Astrocyte of the spinal cord (primary cell): ENCODE measurements around the gene SMIM36.
"Not testable (repeated sequence)": the region's sequence is repeated elsewhere in the genome, so short reads cannot be mapped to it uniquely, and the experiment has no call there.

Experiments
- DNase-seq: peaks from one replicate; pipeline ENCODE4 v3.0.0; 2011; ENCODE audit warnings: low read depth, low spot score
- H3K4me3 ChIP-seq: 2 replicates; pipeline ENCODE4 v1.5.1; 2011; ENCODE audit warnings: low read depth, mild to moderate bottlenecking, low read length, moderate library complexity
- in situ Hi-C: cut with HindIII; loops from 2 replicates; pipeline ENCODE4 v1.10.0; 2017; ENCODE audit warnings: low sequenced_read_pairs
- TF ChIP-seq, protein P1 (sequence below): IDR thresholded peaks from 2 replicates; pipeline ENCODE4 v1.5.1; 2012; ENCODE audit warnings: low read depth, mild to moderate bottlenecking, low read length, inconsistent platforms

Gene SMIM36

DNA sequence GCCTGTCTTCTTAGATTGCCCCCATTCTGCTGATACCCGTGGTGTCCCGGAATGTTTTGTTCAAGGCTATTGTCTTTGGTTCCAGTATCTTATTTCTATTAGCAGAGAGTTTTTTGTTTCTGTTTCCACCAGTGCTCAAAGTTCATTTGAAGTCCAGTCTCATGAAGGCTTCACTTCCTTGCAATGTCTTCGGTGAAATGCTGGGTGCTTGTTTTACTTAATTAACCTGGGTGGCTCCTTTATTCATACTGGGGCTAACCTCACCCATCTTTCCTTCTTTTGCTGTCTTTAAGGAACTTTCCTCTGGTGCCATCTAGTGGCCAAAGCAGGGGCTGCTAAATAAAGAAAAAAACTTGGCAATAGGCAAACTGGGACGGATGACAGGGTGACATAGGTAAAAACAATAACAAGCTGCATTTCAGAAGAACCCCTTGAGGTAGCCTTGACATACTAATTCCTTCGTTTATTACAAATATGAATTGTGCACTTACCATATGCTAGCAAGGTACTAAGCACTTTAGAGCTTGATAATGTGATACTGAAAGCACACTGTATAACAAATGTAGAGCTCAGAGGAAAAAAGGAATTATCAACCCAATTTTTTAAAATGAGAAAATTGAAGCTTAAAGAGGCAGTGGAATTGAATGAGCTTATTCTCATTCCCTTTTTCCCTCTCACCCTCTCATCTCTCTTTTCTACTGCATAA is 2.8 kb upstream of the SMIM36 start:
- TF ChIP-seq, protein P1, sequence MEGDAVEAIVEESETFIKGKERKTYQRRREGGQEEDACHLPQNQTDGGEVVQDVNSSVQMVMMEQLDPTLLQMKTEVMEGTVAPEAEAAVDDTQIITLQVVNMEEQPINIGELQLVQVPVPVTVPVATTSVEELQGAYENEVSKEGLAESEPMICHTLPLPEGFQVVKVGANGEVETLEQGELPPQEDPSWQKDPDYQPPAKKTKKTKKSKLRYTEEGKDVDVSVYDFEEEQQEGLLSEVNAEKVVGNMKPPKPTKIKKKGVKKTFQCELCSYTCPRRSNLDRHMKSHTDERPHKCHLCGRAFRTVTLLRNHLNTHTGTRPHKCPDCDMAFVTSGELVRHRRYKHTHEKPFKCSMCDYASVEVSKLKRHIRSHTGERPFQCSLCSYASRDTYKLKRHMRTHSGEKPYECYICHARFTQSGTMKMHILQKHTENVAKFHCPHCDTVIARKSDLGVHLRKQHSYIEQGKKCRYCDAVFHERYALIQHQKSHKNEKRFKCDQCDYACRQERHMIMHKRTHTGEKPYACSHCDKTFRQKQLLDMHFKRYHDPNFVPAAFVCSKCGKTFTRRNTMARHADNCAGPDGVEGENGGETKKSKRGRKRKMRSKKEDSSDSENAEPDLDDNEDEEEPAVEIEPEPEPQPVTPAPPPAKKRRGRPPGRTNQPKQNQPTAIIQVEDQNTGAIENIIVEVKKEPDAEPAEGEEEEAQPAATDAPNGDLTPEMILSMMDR, result peak; percentile 90
- no peak overlapping the region for H3K4me3 ChIP-seq
- DNase-seq, result peak; percentile 75
- in situ Hi-C loops, result no loop called here

- in situ Hi-C loops, H3K4me3 ChIP-seq, DNase-seq: not testable (repeated sequence)
These were observed 3.6 kb downstream of the SMIM36 start for GRCh38 chr17:55507669-55508068.

DNA sequence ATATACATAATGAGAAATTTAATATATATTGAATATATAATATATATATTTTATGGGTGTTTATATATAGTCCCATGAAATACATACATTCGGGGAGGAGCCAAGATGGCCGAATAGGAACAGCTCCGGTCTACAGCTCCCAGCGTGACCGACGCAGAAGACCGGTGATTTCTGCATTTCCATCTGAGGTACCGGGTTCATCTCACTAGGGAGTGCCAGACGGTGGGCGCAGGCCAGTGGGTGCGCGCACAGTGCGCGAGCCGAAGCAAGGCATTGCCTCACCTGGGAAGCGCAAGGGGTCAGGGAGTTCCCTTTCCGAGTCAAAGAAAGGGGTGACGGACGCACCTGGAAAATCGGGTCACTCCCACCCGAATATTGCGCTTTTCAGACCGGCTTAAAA is 9.6 kb downstream of the SMIM36 start:
- DNase-seq, in situ Hi-C loops, H3K4me3 ChIP-seq: not testable (repeated sequence)

GRCh38 chr17:55500103-55500502 is 11.1 kb downstream of the SMIM36 start:
- no peak for DNase-seq
- TF ChIP-seq, protein P1, result no peak
- in situ Hi-C loops, result no loop called here
- no peak overlapping the region for H3K4me3 ChIP-seq

DNA sequence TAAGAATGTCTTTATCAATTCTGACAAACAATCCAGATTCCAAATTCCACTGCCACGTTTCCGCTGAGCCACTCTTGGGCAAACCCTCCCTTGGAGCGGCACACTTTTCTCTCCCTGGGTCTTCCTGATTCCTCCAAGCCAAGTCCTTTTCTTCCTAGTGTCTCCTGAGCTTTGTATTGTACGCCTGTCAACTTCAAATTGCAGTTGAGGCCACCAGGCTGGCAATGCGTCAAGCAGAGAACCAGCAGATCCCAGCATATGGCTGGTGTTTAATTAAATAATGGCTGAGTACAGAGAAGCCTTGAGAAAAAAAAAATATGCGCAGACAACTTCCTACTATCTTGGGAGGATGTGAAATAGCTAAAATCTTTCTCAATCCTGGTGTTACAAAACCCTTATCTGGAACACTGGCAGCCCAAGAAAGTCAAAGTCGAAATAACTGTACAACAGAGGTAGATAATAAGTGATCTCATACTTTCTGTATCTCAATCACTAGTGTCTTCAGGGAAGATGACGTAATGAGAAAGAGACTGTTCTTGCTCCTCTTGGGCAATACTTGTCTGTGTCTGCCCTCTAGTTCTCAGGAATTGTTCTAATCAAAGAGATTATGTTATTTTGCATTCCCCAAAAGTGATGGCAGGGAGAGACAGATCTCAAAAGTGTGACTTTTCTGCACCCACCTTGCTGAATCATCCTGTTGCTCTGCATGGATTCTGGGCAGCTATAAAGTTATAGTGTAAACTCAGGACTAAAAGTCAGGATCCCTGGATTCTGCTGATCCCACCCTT is 15.0 kb downstream of the SMIM36 start:
- H3K4me3 ChIP-seq, result no peak overlapping the region
- TF ChIP-seq, protein P1, result no peak
- in situ Hi-C loops, result no loop called here
- peak; percentile 7 for DNase-seq

GRCh38 chr17:55495239-55495638 is 16.0 kb downstream of the SMIM36 start:
- DNase-seq, result no peak
- TF ChIP-seq, protein P1, result no peak
- in situ Hi-C loops, result no loop called here

DNA sequence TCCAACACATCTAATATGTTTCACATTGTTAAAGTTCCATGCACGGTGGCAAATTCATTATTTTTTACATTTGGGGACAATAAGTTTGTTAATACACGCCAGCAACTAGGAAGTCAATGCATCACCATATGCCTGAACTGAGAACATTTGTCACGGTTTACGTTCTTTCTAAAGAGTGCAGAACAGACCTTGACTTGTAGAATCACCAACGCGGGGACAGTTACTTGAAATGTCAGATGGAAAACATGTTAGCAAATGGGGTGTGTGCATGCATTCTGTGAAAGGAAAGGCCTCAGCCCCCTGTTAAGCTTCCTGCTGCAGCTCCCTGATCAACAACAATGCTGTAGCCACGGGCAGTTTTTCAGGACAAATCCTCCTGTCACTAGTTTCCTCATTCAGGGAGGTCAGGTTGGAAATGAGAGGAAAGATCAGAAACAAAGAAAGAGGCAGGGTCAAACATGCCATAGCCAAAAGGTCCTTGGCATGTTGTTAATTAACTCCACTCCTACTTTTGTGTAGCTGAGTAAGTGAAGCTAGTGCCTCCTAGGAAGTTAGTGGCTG is 18.4 kb downstream of the SMIM36 start:
- in situ Hi-C loops, result no loop called here
- TF ChIP-seq, protein P1, result no peak
- no peak overlapping the region for H3K4me3 ChIP-seq
- no peak for DNase-seq

More at GRCh38 chr17:55495239-55495638, 16.0 kb downstream of the SMIM36 start:
- H3K4me3 ChIP-seq, result no peak overlapping the region
